Lower leg skin (tissue), 4 donors: Measurements from ENCODE around the gene SNAP23. TPM values are rescaled to one million over a fixed set of nuclear protein-coding genes. Genes with fewer than 3 reads are reported as not detected.
"Not testable (repeated sequence)": the region's sequence is repeated elsewhere in the genome, so short reads cannot be mapped to it uniquely, and the experiment has no call there.

Experiments
- DNase-seq, 2 donors: peaks; one replicate each; pipeline ENCODE4 v3.0.0-alpha.2; 2019; ENCODE audit warnings: low spot score in 2 of 2
- H3K4me3 ChIP-seq: fragments of 200-600 bp; sonication (generic); 2 replicates; pipeline ENCODE4 v1.5.1; 2017; ENCODE audit warnings: mild to moderate bottlenecking, low read depth; ENCODE audit not compliant: poor library complexity, severe bottlenecking
- CTCF ChIP-seq, 3 donors: fragments of 450-650 bp; IDR thresholded peaks; one replicate each; pipeline ENCODE4 v1.5.1; 2016; ENCODE audit warnings: antibody characterized with exemption in 3 of 3, mild to moderate bottlenecking in 3 of 3, moderate library complexity in 2 of 3
- POLR2A ChIP-seq, 2 donors: fragments of 450-650 bp; IDR thresholded peaks; one replicate each; pipeline ENCODE4 v1.6.1; 2016 to 2017; ENCODE audit warnings: antibody characterized with exemption in 2 of 2, mild to moderate bottlenecking in 1 of 2, moderate library complexity in 1 of 2
- WGBS, 2 donors: methylation state at CpG; one replicate each; pipeline ENCODE4 v1.1.5; 2018; 5-methylcytosine and 5-hydroxymethylcytosine counted together
- intact Hi-C: fragments of 100-400 bp; cut with DNase I; formaldehyde crosslinking; loops from one replicate; pipeline ENCODE4 v1.15.0; 2023; ENCODE audit warnings: low total_unique reads
- total RNA-seq, 4 donors: library from RNA; depleted of rRNA; stranded (reverse); fragments of >200 nt; gene quantifications; one replicate each; pipeline ENCODE4 v1.1.0, GENCODE V29; 2016

SNAP23 gene
- total RNA-seq, 4 donors from 2014 or later = 24.8 to 63.3 (median 42.4) TPM

GRCh38 chr15:42553554-42553953, 58.1 kb downstream of the SNAP23 start:
- 83 to 95% methylated on average over 1 of the region's 1 CpG for WGBS, 2 donors
- TF ChIP-seq POLR2A (IDR thresholded peaks at IDR 0.05) (no peak), CTCF (IDR thresholded peaks at IDR 0.05) (no peak)
- H3K4me3 ChIP-seq = no peak overlapping the region
- no peak for DNase-seq
- intact Hi-C loops = no loop called here

GRCh38 chr15:42556550-42557207, 61.2 kb downstream of the SNAP23 start:
- H3K4me3 ChIP-seq, DNase-seq, intact Hi-C loops: not testable (repeated sequence)
- WGBS, 2 donors = 93% methylated on average over 12 of the region's 12 CpGs

- WGBS, 2 donors = 98% methylated on average over 3 of the region's 3 CpGs
Measured at GRCh38 chr15:42558739-42559138, 63.3 kb downstream of the SNAP23 start.

GRCh38 chr15:42575188-42576039, 80.0 kb downstream of the SNAP23 start, which contains the start of gene STARD9:
Gene STARD9, plus strand, starts transcription at chr15:42575606. Its CDS starts 110 bp downstream, at chr15:42575716.
- intact Hi-C loops = no loop called here
- peak within 1 kb of the TSS; percentile 48 for H3K4me3 ChIP-seq
- no peak for TF ChIP-seq POLR2A (IDR thresholded peaks at IDR 0.05)
- no peak for TF ChIP-seq CTCF (IDR thresholded peaks at IDR 0.05)
- DNase-seq = peak; percentile 97 to 99
- 0% methylated on average over 43 to 68 of the region's 95 CpGs for WGBS, 2 donors

More at GRCh38 chr15:42558739-42559138, 63.3 kb downstream of the SNAP23 start:
- H3K4me3 ChIP-seq = no peak overlapping the region
- intact Hi-C loops = no loop called here
- DNase-seq = no peak
- TF ChIP-seq POLR2A (IDR thresholded peaks at IDR 0.05) = no peak
- no peak for TF ChIP-seq CTCF (IDR thresholded peaks at IDR 0.05)

- WGBS, 2 donors = 11 to 17% methylated on average over 16 of the region's 16 CpGs
- TF ChIP-seq CTCF (IDR thresholded peaks at IDR 0.05) (no peak), POLR2A (IDR thresholded peaks at IDR 0.05) (no peak)
- intact Hi-C loops = no loop called here
- H3K4me3 ChIP-seq = peak overlapping the region; percentile 48
- no peak for DNase-seq
Measured at GRCh38 chr15:42576040-42576594, 80.7 kb downstream of the SNAP23 start.

- intact Hi-C loops = no loop called here
- no peak overlapping the region for H3K4me3 ChIP-seq
- no peak for DNase-seq
- 71 to 72% methylated on average over 1 of the region's 1 CpG for WGBS, 2 donors
- TF ChIP-seq CTCF (IDR thresholded peaks at IDR 0.05) (no peak), POLR2A (IDR thresholded peaks at IDR 0.05) (no peak)
Measured at GRCh38 chr15:42576776-42577175, 81.3 kb downstream of the SNAP23 start.
